Measurements from ENCODE around the gene CDH4. TPM values are rescaled to one million over a fixed set of nuclear protein-coding genes. Genes with fewer than 3 reads are reported as not detected.

CDH4 gene
- total RNA-seq, 1 experiment from 2014 or later, result 0.13 TPM

DNA sequence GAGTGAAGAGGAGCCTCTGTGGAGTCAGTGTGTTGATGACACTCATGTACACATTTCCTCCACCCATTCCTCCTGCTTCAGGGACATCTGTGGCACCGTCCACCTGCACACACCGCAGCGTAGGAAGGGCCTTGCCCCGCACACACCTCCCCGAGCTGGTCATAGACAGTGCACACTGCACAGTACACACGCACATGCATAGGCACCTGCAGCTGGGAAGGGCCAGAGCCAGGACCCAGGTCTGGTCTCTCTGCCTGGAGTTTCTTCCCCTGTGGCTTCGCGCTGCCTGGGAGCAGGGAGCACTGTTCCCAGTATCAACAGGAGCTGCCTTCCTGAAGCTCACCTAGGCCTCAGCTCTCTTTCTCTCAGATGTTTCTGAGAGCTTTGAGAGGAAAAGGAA is 473.1 kb downstream of the CDH4 start:
- Histone ChIP-seq H3K9me3 (replicated peaks) (0 out of 2 replicates have a peak, but pooled peaks cover 2% of the 10 kb centered on the region), H3K4me1 (replicated peaks) (no peaks in the 10 kb centered on the region), H3K4me3 (no peak overlapping the region), H3K27ac (no peak overlapping the region), H3K36me3 (no peaks in the 10 kb centered on the region), H3K27me3 (replicated peaks) (peaks cover 10% of the 10 kb centered on the region; the same call in 1 of the 2 replicates)
- no peak for DNase-seq (ENCODE audit: low read depth in 1 of 2, low spot score in 2 of 2)

DNA sequence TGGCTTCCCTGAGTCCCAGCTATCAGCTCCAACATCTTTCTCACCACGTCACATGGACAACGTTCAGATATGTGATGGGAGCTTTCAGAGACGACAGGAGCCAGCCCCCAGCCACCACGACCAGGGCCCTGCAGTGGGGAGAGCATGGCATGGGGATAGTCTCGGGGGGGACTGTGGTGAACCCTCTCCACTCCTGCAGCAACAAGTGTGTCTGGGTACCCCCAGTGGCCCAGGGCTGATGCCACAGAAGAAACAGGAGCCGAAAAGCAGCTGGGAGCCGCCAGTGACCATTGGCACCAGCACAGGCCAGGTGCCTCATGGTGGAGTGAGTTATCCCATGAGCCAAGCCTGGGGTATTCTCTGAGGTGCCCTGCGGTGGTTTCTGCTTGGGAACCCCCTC is 473.9 kb downstream of the CDH4 start:
- Histone ChIP-seq H3K27ac (no peak overlapping the region), H3K4me1 (replicated peaks) (no peaks in the 10 kb centered on the region), H3K36me3 (no peaks in the 10 kb centered on the region), H3K27me3 (replicated peaks) (peaks cover 6% of the 10 kb centered on the region; the same call in 1 of the 2 replicates), H3K4me3 (no peak overlapping the region), H3K9me3 (replicated peaks) (0 out of 2 replicates have a peak, but pooled peaks cover 2% of the 10 kb centered on the region)
- DNase-seq (ENCODE audit: low read depth in 1 of 2, low spot score in 2 of 2), result no peak

DNA sequence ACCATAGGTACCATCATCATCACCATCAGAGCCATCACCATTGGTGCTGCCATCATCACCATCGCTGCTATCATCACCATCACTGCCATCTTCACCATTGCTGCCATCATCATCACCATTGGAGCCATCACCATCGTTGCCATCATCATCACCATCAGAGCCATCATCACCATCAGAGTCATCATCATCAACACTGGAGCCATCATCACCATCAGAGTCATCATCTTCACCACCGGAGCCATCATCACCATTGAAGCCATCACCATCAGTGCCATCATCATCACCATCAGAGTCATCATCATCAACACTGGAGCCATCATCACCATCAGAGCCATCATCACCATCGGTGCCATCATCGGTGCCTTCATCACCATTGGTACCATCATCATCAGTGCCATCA is 474.9 kb downstream of the CDH4 start:
- Histone ChIP-seq H3K27ac (no peak overlapping the region), H3K9me3 (replicated peaks) (0 out of 2 replicates have a peak, but pooled peaks cover 2% of the 10 kb centered on the region), H3K4me1 (replicated peaks) (no peaks in the 10 kb centered on the region), H3K4me3 (no peak overlapping the region), H3K36me3 (no peaks in the 10 kb centered on the region), H3K27me3 (replicated peaks) (peaks cover 5% of the 10 kb centered on the region; the same call in 1 of the 2 replicates)
- no peak for DNase-seq (ENCODE audit: low read depth in 1 of 2, low spot score in 2 of 2)

DNA sequence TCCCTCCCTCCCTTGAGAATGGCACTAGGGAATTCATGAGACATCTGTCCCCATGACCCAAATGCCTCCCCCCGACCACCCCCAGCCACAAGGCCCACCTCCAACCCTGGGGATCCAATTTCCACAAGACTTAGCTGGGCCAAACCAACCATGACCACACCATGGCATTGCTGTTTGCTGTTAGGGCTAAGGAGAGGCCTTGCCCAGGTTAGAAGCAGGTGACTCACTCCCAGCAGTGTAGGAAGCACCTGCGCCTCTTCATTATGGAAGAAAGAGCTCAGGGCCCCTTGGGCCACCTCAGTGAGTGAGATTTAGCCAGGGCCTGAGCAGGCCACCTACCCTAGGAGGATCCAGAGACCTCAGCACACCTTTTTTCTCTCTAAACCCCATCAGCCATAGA is 475.7 kb downstream of the CDH4 start:
- no peak for DNase-seq (ENCODE audit: low read depth in 1 of 2, low spot score in 2 of 2)
- no peaks in the 10 kb centered on the region for H3K4me1 ChIP-seq (replicated peaks)
- 0 out of 2 replicates have a peak, but pooled peaks cover 2% of the 10 kb centered on the region for H3K9me3 ChIP-seq (replicated peaks)
- H3K27ac ChIP-seq, result no peak overlapping the region
- H3K27me3 ChIP-seq (replicated peaks), result 0 out of 2 replicates have a peak, but pooled peaks cover 4% of the 10 kb centered on the region
- no peak overlapping the region for H3K4me3 ChIP-seq
- H3K36me3 ChIP-seq, result no peaks in the 10 kb centered on the region

DNA sequence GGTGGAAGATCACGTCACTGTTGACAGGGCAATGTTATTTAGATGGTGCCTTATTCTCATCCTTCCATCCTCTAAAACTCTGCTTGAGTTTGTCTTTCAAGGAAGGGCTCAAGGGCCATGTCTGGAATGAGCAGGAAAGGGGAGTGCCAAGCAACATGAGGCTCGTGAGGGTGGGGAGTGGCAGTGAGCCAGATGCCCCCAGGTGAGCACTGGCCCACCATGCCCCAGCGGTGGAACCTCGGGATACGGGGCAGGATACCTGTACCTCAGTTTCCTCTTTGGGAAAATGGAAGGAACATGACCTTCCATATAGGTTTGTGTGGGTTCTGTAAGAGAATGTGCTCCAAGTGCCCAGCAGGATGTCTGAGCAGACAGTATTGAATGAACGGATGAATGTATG is 476.3 kb downstream of the CDH4 start:
- H3K27me3 ChIP-seq (replicated peaks), result peaks cover 6% of the 10 kb centered on the region; the same call in 1 of the 2 replicates
- 0 out of 2 replicates have a peak, but pooled peaks cover 2% of the 10 kb centered on the region for H3K9me3 ChIP-seq (replicated peaks)
- no peak for DNase-seq (ENCODE audit: low read depth in 1 of 2, low spot score in 2 of 2)
- H3K36me3 ChIP-seq, result no peaks in the 10 kb centered on the region
- no peak overlapping the region for H3K4me3 ChIP-seq
- H3K4me1 ChIP-seq (replicated peaks), result no peaks in the 10 kb centered on the region
- H3K27ac ChIP-seq, result no peak overlapping the region

DNA sequence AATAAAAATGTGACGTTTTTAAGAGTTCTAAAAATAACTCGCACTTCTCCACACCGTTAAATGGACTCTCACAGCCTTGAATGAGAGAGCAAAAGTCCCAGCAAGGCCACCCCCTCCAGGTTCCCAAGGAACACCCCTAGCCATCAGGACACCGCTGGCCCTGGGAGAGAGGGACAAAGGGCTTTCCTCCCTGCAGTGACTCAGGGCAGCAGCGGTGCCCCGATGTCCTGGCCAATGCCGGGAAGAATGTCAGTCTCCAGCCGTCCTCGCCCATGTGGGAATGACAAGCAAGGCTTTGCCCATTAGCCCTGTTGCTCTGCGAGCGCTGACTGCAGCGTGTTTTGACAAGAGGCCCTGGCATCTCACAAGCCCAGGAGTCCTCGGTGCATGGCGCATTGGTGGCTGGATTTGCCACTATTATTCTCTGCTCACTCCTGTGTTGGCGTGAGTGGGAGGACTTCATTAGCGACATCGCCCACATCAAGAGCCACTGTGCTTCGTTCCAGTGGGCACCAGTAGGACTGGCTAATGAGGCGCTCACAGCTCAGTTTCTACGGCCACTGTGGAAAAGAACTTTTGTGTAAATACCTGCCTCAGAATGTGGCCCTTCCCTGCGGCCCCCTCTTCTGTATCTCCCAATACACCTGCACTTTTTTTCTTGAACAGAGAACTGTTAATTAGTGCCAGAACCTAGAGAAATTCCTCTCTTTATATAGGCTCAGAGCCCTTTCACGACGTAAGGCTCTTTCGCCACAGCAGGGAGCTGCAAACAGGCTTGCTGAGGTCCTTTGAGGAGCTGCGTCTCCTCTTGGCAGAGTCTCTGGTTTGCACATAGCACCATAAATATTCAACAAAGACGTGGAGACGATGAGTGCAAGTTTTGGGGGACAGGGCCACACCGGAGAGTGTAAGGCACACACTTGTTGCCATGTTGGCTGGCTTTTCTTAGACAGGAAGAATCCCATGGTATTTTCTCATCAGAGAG is 477.0 kb downstream of the CDH4 start:
- 0 out of 2 replicates have a peak, but pooled peaks cover 2% of the 10 kb centered on the region for H3K9me3 ChIP-seq (replicated peaks)
- H3K27me3 ChIP-seq (replicated peaks), result peaks cover 12% of the 10 kb centered on the region; the same call in 1 of the 2 replicates
- no peak overlapping the region for H3K27ac ChIP-seq
- no peaks in the 10 kb centered on the region for H3K4me1 ChIP-seq (replicated peaks)
- no peak for DNase-seq (ENCODE audit: low read depth in 1 of 2, low spot score in 2 of 2)
- H3K36me3 ChIP-seq, result no peaks in the 10 kb centered on the region
- H3K4me3 ChIP-seq, result no peak overlapping the region

DNA sequence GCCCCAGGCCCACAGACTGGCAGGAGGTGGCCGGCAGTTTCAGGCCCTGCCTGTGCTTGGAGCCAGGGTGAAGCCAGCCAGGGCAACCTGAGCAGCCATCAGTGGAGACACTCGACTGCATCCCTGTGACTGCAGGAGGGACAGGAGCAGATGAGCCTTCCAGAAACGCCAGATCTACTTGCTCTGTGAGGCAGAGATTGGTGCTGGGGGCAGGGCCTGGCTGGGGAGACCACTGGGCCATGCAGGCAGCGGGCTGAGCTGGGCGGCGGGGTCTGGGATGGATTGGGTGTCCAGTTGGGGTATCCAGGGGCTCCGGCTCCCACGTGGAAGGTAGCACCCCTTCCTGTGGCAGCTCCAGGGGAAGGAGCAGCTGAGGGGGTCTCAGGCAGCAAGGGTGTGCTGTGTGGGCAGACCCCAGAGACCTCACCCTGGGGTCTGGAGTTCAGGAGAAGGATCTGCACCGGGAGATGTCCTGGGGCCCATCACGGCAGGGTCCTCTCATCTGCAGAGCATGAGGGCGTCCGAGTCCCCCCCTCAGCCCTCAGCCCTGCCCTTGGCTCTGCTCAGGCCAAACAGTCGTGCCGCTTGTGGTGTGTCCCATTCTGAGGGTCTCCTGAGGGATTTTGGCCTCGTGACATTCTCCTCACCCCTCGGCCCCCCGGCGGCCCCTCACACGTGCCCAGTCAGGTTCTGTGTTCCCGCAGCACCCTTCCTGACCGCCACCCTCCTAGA is 478.7 kb downstream of the CDH4 start:
- no peak for DNase-seq (ENCODE audit: low read depth in 1 of 2, low spot score in 2 of 2)
- Histone ChIP-seq H3K27me3 (replicated peaks) (peaks cover 20% of the 10 kb centered on the region), H3K4me1 (replicated peaks) (no peaks in the 10 kb centered on the region), H3K4me3 (no peak overlapping the region), H3K9me3 (replicated peaks) (0 out of 2 replicates have a peak, but pooled peaks cover 2% of the 10 kb centered on the region), H3K36me3 (no peaks in the 10 kb centered on the region), H3K27ac (no peak overlapping the region)

DNA sequence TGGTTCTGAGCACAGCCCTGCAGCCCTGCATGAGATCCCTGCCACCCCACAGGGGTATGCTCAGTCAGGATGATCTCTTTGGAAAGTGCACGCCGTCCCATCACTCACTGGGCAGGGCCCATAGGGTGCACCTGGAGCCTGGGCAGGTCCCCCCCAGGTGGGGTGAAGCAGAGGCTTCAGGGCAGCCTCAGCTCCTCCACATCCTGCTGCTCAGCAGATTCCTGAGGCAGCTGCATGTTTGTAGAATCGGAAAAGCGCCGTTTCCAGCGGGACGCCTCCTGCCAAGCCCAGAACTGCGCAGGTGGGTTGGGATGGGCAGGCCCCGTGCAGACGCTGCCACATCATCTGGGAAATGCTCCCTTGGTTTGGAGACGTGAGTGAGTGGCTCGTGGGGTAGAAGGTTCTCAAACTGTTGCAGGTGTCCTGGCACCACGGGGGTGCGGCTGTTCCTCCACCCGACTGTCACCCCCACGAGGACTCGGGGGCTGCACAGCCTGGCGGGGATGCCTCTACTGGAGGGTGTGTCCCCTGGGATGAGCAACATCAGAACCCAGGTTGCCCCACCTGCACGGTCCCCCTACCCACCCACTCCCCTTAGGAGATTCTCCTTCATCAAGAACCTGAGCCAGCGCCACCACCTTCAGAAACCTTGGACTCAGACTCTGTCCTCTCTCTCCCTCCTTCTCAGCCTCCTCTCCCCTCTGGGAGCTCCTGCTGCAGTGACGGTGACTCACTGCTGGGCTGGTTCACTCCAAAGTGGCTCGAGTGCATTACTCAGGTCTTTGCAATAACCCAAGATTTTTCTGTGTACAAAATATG is 479.5 kb downstream of the CDH4 start:
- H3K4me1 ChIP-seq (replicated peaks), result no peaks in the 10 kb centered on the region
- peaks cover 25% of the 10 kb centered on the region for H3K27me3 ChIP-seq (replicated peaks)
- no peaks in the 10 kb centered on the region for H3K36me3 ChIP-seq
- no peak for DNase-seq (ENCODE audit: low read depth in 1 of 2, low spot score in 2 of 2)
- H3K9me3 ChIP-seq (replicated peaks), result 0 out of 2 replicates have a peak, but pooled peaks cover 2% of the 10 kb centered on the region
- no peak overlapping the region for H3K4me3 ChIP-seq
- H3K27ac ChIP-seq, result no peak overlapping the region

DNA sequence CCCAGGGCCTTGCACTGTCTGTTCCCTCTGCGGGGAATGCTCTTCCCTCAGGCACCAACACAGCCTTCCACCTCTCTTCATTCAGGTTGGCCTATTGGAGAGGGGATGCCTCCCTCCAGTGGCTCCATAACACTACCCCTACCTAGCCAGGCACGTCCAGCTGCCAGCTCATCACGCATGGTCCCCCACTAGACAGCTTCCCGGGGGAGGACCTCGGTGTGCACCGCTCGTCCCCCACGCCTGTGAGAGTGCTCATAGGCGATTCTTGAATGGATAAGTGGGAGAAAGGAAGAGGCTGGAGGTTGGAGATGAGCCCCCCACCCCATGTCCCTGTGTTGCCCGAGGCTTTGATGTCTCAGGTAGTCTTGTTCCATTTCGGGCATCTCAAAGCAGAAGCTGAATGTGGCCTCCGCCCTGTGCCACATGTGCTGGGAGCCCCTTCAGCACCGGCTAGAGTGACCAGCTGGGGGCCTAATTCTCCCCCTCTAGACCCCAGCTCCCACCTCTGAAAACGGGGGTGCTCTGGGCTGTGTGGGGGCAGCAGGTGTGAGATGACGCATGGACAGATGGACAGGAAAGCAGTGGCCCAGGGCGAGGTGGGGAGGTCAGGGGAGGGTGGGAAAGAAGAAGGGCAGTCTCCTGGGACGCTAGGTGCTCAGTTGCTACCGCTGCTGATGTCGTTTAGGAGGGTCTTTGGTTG is 480.6 kb downstream of the CDH4 start:
- DNase-seq (ENCODE audit: low read depth in 1 of 2, low spot score in 2 of 2), result no peak
- no peak overlapping the region for H3K4me3 ChIP-seq
- H3K27ac ChIP-seq, result no peak overlapping the region
- H3K4me1 ChIP-seq (replicated peaks), result no peaks in the 10 kb centered on the region
- no peaks in the 10 kb centered on the region for H3K36me3 ChIP-seq
- H3K9me3 ChIP-seq (replicated peaks), result no peaks in the 10 kb centered on the region
- H3K27me3 ChIP-seq (replicated peaks), result peaks cover 25% of the 10 kb centered on the region

DNA sequence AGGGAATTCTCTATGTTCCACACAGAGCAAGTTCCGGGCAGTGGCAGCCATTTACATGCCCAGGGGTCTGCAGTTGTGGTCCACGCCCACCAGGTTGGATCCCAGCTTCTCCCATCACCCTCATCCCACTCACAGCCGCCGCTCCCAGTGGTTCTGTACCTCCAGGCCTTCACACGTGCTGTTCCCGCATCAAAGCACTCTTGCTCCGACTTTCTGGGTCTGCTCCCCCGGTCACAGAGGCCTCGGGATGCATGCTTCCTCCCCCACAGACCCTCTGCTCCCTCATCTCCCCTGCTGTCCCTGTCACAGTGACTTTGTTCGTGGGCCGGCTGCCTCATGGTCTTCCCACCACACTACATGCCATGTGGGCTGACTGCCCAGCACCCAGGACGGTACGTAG is 481.2 kb downstream of the CDH4 start:
- no peak overlapping the region for H3K27ac ChIP-seq
- no peaks in the 10 kb centered on the region for H3K4me1 ChIP-seq (replicated peaks)
- H3K36me3 ChIP-seq, result no peaks in the 10 kb centered on the region
- H3K9me3 ChIP-seq (replicated peaks), result no peaks in the 10 kb centered on the region
- no peak overlapping the region for H3K4me3 ChIP-seq
- peaks cover 25% of the 10 kb centered on the region for H3K27me3 ChIP-seq (replicated peaks)
- no peak for DNase-seq (ENCODE audit: low read depth in 1 of 2, low spot score in 2 of 2)

DNA sequence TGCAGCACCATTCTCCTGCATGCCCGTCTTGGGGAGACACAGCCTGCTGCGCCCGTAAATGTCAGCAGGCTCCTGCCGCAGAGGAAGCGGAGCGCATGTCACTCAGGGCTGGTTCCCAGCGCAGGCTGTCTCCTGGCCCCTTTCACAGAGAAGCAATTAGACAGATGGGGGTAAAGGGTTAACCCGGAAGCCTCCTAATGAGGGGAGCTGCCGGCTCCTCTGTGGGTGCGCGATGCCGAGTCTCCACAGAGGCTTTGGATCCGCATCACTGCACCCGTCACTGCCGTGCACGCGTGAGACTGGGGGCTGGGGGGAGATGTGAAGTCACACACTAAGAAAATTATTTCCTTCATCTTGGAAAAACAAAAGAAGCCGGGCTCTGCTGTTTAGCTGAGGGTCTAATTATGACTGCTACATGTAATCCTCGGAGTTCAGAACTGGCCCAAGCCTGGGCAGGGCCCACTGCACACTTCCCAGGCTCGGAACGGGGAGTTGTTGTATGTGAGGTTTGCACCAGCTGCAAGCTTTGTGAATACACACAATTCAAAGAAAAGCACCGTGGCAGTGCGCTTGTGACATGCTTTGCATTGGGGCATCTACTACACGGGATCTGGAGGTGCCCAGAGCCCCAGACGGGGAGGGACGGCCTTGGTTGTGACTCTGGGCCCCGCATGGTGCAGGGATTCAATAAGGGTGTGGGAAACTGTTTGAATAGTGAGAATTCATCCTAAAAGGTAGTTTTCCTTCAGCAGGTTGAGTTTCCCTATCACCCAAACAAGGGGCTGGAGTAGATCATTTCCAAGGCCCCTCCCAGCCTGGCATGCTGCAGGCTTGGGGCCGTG is 482.1 kb downstream of the CDH4 start:
- H3K36me3 ChIP-seq, result no peaks in the 10 kb centered on the region
- DNase-seq (ENCODE audit: low read depth in 1 of 2, low spot score in 2 of 2), result no peak
- H3K27me3 ChIP-seq (replicated peaks), result peaks cover 25% of the 10 kb centered on the region
- no peaks in the 10 kb centered on the region for H3K4me1 ChIP-seq (replicated peaks)
- no peaks in the 10 kb centered on the region for H3K9me3 ChIP-seq (replicated peaks)
- no peak overlapping the region for H3K27ac ChIP-seq
- no peak overlapping the region for H3K4me3 ChIP-seq
